ENCODE data around the gene RGS4.

RGS4 gene

DNA sequence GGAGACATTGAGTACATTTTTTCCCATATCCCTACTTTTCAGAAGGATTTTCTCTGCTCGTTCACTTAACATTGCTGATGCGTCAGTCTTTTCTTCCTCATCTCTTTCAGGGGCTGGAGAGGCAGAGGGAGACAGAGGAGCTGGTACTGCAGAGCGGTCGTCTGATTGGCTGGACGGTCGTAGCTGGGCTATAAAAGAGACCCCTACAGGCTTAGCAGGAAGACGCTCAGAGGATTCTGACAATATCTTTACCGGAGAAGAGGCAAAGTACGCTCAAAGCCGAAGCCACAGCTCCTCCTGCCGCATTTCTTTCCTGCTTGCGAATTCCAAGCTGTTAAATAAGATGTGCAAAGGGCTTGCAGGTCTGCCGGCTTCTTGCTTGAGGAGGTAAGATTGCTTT is at the start of gene RGS4:
Gene RGS4 (plus strand): TSS at position 220 of the 400 bp plus-strand sequence. CDS start 124 bp downstream, at position 344.
- DNase-seq (ENCODE audit: low spot score), result peak; percentile 84

DNA sequence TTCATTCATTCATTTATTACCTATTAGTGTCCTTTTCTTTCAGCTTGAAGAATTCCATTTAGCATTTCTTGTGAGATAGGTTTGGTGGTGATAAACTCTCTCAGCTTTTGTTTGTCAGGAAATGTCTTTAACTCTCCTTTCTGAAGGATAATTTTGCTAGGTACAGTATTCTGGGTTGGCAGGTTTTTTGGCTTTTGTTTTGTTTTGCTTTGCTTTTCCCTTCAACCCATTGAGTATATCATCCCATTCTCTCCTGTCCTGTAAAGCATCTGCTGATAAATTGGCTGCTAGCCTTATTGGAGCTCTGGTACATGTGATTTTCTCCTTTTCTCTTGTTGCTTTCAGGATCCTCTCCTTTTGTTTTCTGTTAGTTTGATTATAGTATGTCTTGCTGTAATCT is 47.0 kb upstream of the RGS4 start:
- no peak for DNase-seq (ENCODE audit: low spot score)

DNA sequence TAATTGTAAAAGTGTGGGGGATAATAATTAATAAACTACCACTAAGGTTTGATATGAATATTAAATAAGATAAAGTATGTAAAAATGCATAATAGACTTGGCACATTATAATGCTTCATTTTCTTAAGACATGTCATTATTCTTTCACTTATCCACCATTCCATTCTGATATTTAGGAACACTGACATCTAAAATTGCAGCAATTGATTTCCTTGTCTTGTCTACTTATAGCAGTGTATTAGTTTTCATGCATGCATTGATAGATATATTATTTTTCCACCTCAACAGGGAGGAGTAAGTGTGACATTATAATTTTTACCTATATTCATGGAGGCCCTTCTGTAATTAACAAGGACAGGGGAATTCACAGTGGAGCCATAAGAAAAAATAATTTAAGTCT is 41.6 kb upstream of the RGS4 start:
- DNase-seq (ENCODE audit: low spot score), result no peak

DNA sequence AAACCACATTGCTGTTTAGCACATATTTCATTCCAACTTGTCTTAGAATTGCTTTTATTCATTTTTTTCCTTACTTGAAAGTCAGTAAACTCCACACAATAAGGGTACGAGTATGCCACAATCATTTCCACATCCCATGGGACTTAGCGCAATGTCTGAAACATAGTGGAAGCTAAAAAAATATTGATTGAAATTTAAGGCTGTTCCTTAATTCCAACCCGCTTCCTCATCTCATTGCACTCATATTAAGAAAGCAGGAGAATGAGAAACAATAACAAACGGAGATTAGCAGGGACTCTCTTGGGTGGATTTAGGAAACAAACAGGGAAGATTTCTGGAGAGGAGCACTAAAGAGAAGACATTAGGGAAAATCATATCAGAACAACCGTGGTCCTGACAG is 39.3 kb upstream of the RGS4 start:
- DNase-seq (ENCODE audit: low spot score), result no peak

DNA sequence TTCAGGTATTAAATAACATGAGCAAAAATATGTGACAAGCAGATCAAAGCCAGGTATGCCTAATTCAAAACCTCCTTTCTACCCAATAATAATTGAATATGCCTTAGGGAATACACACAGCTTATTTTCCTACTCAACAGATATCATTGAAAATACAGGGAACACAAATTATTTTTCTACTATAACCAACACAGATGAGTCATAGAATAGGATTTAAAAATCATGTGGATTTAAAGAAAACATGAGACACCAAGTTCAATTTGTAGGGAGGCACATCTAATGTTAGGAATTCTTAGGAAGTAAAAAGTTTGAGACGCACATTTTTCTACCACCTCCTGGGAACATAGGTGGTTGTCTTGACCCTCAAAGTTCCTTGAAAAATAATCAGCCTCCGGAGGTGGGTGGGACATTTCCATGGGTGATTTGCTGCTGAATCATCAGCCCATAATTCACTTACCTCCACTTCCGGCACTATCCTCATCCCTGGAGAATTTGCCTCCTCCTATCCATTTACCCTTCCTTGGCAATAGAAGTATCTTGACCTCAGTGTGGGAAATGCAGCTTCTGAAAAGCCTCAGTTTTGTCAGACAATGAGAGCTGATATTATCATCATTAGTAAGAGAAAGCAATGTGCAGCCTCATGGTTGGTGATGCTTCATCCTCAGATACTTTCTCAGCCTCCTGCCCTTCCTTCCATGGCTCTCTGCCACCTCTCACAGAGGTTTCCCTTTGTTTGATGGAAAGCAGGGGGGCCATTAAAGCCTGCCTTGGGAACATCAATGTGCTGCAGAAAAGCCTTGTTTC is 33.5 kb upstream of the RGS4 start:
- peak; percentile 37 for DNase-seq (ENCODE audit: low spot score)

DNA sequence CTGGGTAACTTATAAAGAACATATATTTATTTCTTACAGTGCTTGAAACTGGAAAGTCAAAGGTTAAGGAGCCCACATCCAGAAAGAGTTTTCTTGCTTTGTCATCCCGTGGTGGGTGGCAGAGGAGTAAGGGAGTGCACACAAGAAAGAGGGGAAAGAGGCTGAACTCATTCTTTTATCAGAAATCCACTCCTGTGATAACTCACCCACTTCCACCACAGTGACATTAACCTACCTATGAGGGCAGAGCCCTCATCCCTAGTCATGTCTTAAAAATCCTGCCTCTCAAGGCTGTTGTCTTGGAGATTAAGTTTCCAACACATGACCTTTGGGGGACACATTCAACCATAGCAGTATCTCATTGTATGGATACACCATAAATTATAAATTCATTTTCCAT is 32.5 kb upstream of the RGS4 start:
- no peak for DNase-seq (ENCODE audit: low spot score)

DNA sequence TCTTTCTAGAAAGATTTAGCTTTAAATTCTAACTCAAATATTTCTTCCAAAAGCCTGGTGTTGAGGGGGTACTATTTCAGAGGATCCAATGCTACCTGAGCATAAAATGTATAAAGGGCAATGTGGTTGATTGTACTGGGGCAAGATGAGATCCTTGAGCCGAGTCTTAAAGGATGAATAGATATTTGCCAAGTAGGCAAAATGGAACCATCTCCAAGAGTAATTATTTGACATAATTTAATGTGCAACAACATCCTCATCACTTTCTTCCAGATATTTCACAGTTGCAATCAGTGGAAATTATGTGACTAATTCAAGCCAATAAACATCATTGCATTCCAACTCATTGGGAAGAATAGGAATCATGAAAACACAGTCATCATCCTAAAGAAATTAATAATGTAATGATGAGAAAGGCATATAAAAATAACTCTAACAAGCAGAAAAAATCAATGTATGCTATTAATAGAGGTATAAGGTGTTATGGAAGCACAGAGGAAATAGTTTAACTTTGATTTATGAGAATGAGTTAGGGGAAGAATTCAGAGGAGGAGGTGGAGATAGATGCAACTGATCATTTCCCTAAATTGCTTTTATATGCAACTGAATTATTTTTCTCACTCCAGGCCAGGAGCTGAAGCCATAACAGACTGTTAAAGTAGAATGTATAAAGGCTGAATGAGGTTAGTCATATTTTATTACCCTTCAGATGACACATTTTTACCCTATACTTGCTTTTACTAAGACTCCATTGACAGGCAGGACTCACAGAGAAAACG is 30.0 kb upstream of the RGS4 start:
- no peak for DNase-seq (ENCODE audit: low spot score)

DNA sequence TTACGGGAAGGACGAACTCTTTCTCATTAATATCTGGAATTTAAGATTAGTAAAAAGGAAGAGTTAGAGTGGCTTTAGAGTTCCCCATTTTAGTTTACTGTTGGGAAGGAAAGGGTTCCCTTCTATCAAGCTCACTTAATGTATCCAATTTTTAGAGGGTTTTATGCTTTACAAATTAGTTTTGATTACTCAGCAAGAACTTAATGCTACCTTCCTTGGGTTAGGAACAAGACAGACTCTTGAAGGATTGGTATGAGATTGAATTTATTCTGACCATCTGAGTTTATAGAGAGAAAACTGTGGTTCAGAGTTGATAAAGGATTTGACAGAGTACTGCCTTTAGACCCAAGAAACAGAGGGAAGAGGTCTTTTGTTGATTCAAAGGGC is 29.5 kb upstream of the RGS4 start:
- DNase-seq (ENCODE audit: low spot score), result no peak

DNA sequence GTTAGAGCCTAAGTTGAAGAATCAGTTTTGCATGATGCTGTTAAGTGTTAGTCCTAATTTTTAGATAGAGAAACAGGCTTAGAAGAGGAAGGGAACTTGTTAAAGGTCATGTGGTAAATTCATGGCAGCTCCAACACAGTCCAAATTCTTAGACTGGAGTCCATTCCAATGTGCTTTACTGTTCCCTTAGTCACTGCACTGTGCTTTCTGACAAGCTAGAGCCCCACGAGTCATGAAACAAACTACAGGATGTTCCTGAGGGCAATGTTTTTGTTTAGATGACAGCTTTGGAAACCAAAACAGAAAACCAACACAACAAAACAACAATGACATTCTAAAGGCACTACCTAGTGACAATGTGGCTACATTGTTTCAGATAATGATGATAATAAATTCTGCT is 23.1 kb upstream of the RGS4 start:
- peak; percentile 20 for DNase-seq (ENCODE audit: low spot score)

DNA sequence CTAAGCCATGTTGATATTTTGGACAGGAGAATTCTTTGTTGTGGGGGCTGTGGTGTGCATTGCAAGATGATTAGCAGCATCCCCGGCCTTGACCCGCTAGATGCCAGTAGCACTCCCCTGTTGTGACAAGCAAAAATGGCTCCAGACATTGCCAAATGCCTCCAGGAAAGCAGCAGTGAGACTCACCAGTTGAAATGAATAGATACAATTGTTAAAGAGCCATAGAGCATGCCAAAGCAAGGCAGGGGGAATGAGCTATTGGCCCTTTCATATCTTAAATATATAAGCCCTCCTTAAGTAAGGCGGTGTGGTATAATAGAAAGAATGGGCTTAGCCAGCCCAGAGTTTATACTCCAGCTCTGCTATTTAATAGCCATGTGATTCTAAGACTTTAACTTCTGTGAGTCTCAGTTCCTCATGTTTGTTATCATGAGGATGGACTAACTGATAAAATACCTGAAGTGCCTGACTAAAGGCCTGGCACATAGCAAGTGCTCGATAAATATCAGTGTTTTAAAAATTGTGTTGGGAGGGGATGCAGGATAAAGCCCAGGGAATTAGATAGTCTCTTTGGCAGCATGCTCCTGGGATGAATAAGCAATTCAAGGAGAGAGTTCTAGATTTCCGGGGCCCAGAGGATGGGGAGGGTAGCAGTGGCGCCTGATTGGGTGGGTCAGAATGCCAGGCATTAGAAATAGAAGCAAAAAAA is 21.1 kb upstream of the RGS4 start:
- DNase-seq (ENCODE audit: low spot score), result no peak

DNA sequence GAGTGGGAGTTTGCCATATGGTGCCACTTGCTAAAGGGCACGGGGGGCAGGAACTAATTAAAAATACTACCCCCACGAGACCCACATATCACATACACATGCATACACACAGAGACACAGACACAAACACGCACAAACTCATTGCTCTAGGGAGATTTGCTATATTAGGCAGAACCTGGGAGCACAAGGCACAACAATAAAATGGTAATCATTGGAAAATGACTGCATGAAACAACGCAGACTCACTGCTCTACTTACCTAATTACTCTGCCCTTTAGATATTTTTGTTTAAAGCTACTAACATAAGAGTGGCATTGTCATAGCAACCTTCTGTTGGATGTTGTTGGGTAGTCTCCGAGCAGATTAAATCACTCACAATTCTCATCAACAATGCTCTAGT is 20.3 kb upstream of the RGS4 start:
- DNase-seq (ENCODE audit: low spot score), result no peak

DNA sequence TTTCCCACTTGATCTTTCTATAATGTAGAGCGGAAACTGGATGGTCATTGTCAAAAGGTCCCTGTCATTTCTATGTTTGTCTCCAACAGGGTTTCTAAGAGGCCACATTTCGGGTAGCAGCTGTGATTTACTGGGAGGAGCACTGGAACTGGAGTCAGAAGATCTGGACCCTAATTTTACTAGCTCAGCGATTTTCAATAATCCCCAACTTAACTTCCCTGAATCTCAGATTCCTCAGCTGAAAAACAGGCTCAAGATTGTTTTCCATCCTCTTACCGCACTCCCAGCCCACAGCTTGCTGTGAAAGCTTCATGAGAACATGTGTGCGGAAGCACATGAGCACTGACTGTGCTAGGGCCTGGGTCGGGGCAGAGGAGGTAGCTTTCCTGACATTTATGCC is 19.9 kb upstream of the RGS4 start:
- DNase-seq (ENCODE audit: low spot score), result no peak

DNA sequence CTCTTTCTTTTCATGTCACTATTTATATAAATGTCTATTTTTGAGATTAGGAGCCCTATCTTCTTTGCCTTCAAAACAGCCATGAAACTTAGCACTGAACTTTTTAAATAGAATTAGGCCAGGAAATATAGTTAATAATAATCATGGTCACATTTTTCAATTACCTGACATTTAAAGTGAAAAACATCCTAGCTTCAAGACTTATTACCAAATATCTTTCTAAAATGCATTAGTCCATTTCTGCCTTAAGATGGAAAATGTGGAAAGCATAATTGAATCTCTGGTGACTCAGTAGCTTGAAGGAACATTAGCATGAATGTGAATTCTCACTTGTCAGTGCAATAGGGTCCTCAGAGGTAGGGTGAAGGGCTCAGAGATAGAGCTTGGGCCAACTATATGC is 18.7 kb upstream of the RGS4 start:
- no peak for DNase-seq (ENCODE audit: low spot score)

DNA sequence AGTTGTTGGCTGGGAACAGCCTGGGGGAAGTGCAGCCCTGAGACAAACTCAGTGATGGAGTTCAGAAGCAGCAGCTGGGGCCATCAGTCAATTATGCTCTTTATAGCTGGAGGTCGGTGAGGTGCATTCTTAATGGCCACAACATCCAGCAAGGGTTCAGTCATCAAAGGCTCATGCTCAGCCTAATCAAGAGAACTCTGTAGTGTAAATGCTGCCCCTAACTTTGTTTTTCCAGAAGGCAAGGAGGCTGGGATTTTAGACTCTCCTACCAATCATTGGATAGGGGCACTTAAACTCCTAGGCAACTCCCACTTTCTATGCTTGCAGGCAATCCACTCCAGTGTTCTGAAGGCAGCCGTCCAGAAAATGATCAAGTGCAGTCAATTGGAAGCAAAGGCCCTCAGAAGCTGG is 15.0 kb upstream of the RGS4 start:
- no peak for DNase-seq (ENCODE audit: low spot score)

DNA sequence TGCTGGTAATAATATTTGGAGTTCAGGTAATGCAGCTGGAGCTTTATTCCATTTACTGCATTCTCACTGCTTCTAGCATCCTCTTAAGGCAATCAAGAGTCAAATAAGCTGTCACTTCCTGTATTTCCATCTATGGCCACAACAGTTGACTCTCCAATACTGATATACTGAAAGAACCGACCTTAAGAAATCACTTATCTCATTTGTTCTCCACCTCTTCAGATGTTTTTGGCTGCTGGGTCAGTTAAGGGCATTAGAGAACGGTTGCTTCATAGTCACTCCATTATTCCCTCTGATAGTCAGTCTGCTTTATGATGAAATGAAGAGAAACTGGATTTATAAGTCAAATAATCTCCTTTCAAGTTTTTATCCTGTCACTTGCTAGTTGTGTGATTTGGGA is 14.2 kb upstream of the RGS4 start:
- no peak for DNase-seq (ENCODE audit: low spot score)

DNA sequence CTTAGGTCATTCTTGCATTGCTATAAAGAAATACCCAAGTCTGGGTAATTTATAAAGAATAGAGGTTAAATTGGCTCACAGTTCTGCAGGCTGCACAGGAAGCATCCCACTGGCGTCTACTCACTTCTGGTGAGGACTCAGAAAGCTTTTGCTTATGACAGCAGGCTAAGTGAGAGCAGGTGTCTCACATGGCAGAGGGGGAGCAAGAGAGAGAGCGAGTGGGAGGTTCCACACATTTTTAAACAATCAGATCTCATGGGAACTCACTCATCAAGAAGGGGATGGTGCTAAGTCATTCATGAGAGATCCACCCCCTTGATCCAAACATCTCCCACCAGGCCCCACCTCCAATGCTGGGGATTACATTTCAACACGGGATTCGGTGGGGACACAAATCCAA is 13.6 kb upstream of the RGS4 start:
- DNase-seq (ENCODE audit: low spot score), result no peak

DNA sequence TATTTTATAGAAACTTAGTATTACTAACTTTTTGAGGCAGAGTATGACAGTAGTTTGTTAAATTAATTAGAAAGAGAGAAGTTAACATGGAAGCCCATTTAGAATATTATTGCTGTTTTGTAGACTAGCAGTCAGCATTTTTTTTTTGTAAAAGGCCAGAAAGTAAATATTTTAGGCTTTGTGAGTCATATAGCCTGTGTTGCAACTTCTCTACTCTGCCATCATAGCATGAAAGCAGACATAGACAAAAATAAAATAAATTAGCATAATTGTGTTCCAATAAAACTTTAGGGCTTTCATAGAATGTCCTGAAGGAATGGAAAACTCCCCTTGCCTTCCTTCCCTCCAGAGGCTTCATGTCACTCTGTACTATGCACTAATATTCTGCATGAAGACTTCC is 12.3 kb upstream of the RGS4 start:
- DNase-seq (ENCODE audit: low spot score), result no peak

DNA sequence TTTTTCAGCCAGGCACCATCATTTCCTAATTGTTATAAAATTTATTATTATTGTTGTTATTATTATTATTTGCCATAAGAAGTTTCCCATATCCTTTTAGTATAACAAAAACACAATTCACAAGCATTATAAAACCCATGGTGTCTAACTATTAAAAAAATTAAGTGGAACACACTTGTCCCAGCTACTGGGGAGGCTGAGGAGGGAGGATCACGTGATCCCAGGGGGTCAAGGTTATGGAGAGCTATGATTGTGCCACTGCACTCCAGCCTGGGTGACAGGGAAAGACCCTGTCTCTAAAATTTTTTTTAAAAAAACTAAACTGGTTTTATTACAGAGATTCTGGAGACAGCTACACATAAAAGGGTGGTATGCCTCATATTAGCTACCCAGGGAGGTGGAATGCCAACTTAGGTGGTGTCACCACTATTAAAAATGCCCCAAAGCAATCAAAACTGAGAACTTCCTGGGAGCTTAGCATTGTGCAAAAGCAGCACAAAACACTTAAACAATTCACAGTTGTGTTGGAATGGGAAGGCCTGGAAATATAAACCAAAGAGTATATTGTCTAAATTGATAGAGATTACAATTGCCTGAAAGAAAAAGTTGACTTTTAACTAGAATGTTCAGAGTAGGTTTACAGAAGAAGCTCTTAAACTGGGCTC is 8.7 kb upstream of the RGS4 start:
- no peak for DNase-seq (ENCODE audit: low spot score)

DNA sequence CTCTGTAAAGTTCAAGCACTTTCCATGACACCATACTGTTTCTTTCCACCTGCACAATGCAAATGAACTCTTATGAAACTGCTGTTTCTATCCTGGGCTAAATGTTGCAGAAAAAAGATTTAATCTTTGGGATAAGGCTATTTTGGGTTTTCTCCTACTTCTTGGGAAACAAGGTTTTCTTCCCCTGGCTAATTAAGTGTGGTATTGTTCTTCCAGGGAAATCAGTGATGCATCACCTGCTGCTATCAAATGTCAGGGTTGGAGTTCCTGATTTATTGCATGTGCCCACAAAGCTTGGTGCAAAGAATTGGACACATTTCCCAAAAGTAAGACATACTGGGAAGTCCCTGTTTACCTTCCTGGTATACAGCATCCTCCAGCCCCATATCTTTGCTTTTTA is 6.0 kb upstream of the RGS4 start:
- no peak for DNase-seq (ENCODE audit: low spot score)

DNA sequence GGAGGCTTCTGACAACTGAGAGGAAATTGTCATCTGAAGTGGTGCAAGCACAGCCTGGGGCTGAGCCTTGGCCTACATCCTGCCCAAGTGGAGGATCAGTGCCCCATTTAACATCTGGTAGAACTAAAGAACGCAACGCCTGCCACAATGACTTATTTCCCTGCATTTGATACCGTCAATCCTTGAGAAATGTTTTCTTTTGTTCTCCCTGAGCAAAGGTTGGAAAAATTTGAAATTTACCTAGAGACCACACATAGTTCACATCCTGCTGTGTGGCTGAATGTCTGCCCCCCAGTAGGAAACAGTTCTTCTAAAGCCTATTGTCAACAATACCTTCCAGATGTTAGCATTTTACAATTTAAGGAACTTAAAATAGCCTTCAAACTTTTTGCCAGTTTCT is 5.6 kb upstream of the RGS4 start:
- no peak for DNase-seq (ENCODE audit: low spot score)

DNA sequence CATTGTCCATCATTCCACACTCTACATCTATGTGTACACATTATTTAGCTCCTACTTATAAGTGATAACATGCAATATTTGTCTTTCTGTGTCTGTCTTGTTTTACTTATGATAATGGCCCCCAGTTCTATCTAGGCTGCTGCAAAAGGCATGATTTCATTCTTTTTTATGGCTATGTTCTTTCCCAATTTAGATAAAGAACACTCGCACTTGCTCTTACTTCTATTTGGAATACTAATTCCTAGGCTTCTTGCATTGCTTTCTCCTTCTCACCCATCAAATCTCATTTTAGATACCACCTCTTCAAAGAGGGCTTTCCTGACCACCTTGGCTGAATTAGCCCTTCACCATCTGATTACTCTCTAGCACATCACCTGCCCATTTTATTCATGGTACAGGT is 3.0 kb upstream of the RGS4 start:
- no peak for DNase-seq (ENCODE audit: low spot score)

DNA sequence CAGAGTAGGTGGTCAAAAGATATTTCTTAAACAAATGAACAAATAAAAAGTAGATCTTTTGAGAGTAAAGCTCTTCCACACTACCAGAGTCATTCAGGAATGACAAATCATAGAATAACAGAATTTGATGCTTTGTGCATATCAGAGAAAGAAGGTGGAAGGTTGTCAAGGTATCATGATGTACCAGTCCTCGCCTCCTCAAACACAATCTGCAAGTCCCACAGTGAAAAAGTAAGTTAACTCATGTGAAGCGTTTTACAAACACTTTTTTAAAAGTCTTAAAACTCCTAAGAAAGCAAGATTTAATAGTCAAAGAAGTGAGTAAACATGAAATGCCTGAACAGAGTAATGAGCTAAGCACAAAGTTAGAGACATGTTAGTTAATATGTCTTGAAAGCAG is 2.5 kb upstream of the RGS4 start:
- no peak for DNase-seq (ENCODE audit: low spot score)

DNA sequence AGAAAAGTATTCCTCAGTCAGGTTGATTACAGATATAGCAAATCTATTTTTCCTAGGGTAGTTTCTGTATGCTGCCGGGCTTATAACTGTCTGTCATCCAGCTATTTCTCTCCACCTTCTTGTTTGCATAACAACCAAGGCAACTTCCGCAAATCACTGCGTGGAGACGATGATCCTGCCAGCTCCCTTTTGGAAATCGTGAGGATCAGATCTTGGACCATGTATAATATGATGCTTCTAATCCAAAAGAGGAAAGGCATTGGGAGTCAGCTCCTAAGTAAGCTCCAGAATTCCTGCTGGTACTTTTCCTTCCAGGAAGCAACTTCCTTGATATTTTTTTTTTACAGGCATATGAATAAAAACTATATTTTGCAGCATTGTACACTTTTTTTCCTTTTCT is 445 bp upstream of the RGS4 start:
- no peak for DNase-seq (ENCODE audit: low spot score)

Measured in AG08396 (cell line).